ENCODE data around the gene NFE2L3. TPM values are rescaled to one million over a fixed set of nuclear protein-coding genes. Genes with fewer than 3 reads are reported as not detected.
"Not testable (repeated sequence)": the region's sequence is repeated elsewhere in the genome, so short reads cannot be mapped to it uniquely, and the experiment has no call there.

NFE2L3 gene
- total RNA-seq, 1 experiment from 2014 or later, result 8.5 TPM

GRCh38 chr7:26172048-26172447, 20.1 kb downstream of the NFE2L3 start:
- no peak for DNase-seq (ENCODE audit: low spot score)
- no peaks in the 10 kb centered on the region for H3K9me3 ChIP-seq (ENCODE audit: low read depth, low read length, poor library complexity, severe bottlenecking)
- CTCF ChIA-PET, result no interaction called here
- no peak overlapping the region for H3K4me3 ChIP-seq (ENCODE audit: low read depth, low read length, poor library complexity, severe bottlenecking)
- POLR2A ChIA-PET (ENCODE audit: low non-redundant PET), result no interaction called here
- H3K27me3 ChIP-seq (replicated peaks; ENCODE audit: insufficient read depth, low read depth, low read length, poor library complexity), result no peaks in the 10 kb centered on the region
- H3K4me1 ChIP-seq (ENCODE audit: insufficient read depth, low read length, poor library complexity, severe bottlenecking), result no peaks in the 10 kb centered on the region
- H3K27ac ChIP-seq (ENCODE audit: low read depth, low read length, poor library complexity, severe bottlenecking), result no peak overlapping the region
- intact Hi-C loops (cut with micrococcal nuclease; ENCODE audit: unreplicated experiment), result no loop called here
- TF ChIP-seq, protein P1, sequence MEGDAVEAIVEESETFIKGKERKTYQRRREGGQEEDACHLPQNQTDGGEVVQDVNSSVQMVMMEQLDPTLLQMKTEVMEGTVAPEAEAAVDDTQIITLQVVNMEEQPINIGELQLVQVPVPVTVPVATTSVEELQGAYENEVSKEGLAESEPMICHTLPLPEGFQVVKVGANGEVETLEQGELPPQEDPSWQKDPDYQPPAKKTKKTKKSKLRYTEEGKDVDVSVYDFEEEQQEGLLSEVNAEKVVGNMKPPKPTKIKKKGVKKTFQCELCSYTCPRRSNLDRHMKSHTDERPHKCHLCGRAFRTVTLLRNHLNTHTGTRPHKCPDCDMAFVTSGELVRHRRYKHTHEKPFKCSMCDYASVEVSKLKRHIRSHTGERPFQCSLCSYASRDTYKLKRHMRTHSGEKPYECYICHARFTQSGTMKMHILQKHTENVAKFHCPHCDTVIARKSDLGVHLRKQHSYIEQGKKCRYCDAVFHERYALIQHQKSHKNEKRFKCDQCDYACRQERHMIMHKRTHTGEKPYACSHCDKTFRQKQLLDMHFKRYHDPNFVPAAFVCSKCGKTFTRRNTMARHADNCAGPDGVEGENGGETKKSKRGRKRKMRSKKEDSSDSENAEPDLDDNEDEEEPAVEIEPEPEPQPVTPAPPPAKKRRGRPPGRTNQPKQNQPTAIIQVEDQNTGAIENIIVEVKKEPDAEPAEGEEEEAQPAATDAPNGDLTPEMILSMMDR (conservative IDR thresholded peaks at IDR 0.05; ENCODE audit: low read depth, low read length), result no peak
- no peak for TF ChIP-seq EZH2 (IDR thresholded peaks at IDR 0.05; ENCODE audit: borderline replicate concordance, low read depth, low read length, poor library complexity, severe bottlenecking)
- no peaks in the 10 kb centered on the region for H3K36me3 ChIP-seq (ENCODE audit: insufficient read depth, low read length, poor library complexity, severe bottlenecking)
- no TSS peak for BruUV-seq (replicated peaks)

DNA sequence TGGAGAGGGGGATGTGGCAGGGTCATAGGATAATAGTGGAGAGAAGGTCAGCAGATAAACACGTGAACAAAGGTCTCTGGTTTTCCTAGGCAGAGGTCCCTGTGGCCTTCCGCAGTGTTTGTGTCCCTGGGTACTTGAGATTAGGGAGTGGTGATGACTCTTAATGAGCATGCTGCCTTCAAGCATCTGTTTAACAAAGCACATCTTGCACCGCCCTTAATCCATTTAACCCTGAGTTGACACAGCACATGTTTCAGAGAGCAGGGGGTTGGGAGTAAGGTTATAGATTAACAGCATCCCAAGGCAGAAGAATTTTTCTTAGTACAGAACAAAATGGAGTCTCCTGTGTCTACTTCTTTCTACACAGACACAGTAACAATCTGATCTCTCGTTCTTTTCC, 23.9 kb downstream of the NFE2L3 start:
- DNase-seq (ENCODE audit: low spot score); H3K9me3 ChIP-seq (ENCODE audit: low read depth, low read length, poor library complexity, severe bottlenecking); CTCF ChIA-PET; H3K27me3 ChIP-seq (replicated peaks; ENCODE audit: insufficient read depth, low read depth, low read length, poor library complexity); H3K27ac ChIP-seq (ENCODE audit: low read depth, low read length, poor library complexity, severe bottlenecking); BruUV-seq (replicated peaks); H3K36me3 ChIP-seq (ENCODE audit: insufficient read depth, low read length, poor library complexity, severe bottlenecking); H3K4me3 ChIP-seq (ENCODE audit: low read depth, low read length, poor library complexity, severe bottlenecking); H3K4me1 ChIP-seq (ENCODE audit: insufficient read depth, low read length, poor library complexity, severe bottlenecking); intact Hi-C loops (cut with micrococcal nuclease; ENCODE audit: unreplicated experiment): not testable (repeated sequence)
- POLR2A ChIA-PET (ENCODE audit: low non-redundant PET), result interaction anchor here (0.6 kb wide), 1 partner anchor 105 kb away, joined by 6 read pairs; no protein-coding TSS in a partner anchor

GRCh38 chr7:26176696-26177095, 24.7 kb downstream of the NFE2L3 start:
- H3K27me3 ChIP-seq (replicated peaks; ENCODE audit: insufficient read depth, low read depth, low read length, poor library complexity); CTCF ChIA-PET; H3K4me1 ChIP-seq (ENCODE audit: insufficient read depth, low read length, poor library complexity, severe bottlenecking); DNase-seq (ENCODE audit: low spot score); H3K27ac ChIP-seq (ENCODE audit: low read depth, low read length, poor library complexity, severe bottlenecking); H3K9me3 ChIP-seq (ENCODE audit: low read depth, low read length, poor library complexity, severe bottlenecking); POLR2A ChIA-PET (ENCODE audit: low non-redundant PET); H3K4me3 ChIP-seq (ENCODE audit: low read depth, low read length, poor library complexity, severe bottlenecking); intact Hi-C loops (cut with micrococcal nuclease; ENCODE audit: unreplicated experiment); H3K36me3 ChIP-seq (ENCODE audit: insufficient read depth, low read length, poor library complexity, severe bottlenecking); BruUV-seq (replicated peaks): not testable (repeated sequence)

DNA sequence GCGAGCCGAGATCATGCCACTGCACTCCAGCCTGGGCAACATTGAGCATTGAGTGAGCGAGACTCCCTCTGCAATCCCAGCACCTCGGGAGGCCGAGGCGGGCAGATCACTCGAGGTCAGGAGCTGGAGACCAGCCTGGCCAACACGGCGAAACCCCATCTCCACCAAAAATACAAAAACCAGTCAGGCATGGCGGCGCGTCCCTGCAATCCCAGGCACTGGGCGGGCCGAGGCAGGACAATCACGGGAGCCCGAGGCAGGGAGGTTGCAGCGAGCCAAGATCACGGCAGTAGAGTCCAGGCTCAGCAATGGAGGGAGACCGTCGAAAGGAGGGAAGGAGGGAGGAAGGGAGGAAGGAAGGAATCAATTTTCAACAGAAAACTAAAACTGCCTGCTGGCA, 25.3 kb downstream of the NFE2L3 start:
- H3K4me1 ChIP-seq (ENCODE audit: insufficient read depth, low read length, poor library complexity, severe bottlenecking); CTCF ChIA-PET; H3K36me3 ChIP-seq (ENCODE audit: insufficient read depth, low read length, poor library complexity, severe bottlenecking); DNase-seq (ENCODE audit: low spot score); POLR2A ChIA-PET (ENCODE audit: low non-redundant PET); H3K9me3 ChIP-seq (ENCODE audit: low read depth, low read length, poor library complexity, severe bottlenecking); H3K27me3 ChIP-seq (replicated peaks; ENCODE audit: insufficient read depth, low read depth, low read length, poor library complexity); H3K27ac ChIP-seq (ENCODE audit: low read depth, low read length, poor library complexity, severe bottlenecking); H3K4me3 ChIP-seq (ENCODE audit: low read depth, low read length, poor library complexity, severe bottlenecking); BruUV-seq (replicated peaks); intact Hi-C loops (cut with micrococcal nuclease; ENCODE audit: unreplicated experiment): not testable (repeated sequence)

All from A673 (cell line).